Astrocyte of the spinal cord (primary cell): ENCODE measurements around the gene ETHE1.
A peak's percentile ranks its signal among the peaks of the same experiment; 100 is the strongest.

Experiments
- DNase-seq: peaks from one replicate; pipeline ENCODE4 v3.0.0; 2011; ENCODE audit warnings: low read depth, low spot score
- H3K4me3 ChIP-seq: 2 replicates; pipeline ENCODE4 v1.5.1; 2011; ENCODE audit warnings: low read depth, mild to moderate bottlenecking, low read length, moderate library complexity
- in situ Hi-C: cut with HindIII; loops from 2 replicates; pipeline ENCODE4 v1.10.0; 2017; ENCODE audit warnings: low sequenced_read_pairs
- TF ChIP-seq, protein P1 (sequence below): IDR thresholded peaks from 2 replicates; pipeline ENCODE4 v1.5.1; 2012; ENCODE audit warnings: low read depth, mild to moderate bottlenecking, low read length, inconsistent platforms

ETHE1 gene

DNA sequence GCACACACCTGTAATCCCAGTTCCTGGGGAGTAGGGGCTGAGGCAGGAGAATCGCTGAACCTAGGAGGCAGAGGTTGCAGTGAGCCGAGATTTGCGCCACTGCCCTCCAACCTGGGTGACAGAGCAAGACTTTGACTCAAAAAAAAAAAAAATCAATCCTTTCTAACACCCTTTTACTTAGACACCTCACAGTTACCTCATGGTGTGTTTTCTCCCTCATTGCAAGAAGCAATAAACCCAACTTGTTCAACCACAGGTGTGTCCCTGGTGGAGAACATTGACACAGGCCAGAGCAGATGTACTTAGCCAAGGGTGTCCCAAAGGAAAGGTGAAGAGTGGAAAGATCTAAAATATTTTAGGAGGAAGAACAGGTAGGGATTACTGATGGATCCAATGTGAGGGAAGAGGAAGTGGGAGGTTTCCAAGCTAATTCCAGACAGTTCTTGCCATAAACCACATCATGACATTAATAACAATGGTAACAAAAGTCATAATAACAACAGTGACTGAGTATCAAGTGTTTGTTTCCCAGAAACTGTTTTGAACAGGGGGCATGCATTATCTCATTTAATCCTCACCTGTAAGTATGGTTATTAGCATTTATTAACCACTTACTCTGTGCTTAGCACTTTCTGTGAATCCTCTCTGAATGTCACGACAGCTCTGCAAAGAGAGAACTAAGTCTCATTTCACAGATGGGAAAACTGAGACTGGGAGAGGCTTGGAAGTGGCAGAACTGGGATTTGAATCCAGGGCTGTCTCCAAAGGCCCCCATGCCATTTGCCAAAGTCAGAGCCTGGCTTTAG is 58.4 kb downstream of the ETHE1 start:
- TF ChIP-seq, protein P1, sequence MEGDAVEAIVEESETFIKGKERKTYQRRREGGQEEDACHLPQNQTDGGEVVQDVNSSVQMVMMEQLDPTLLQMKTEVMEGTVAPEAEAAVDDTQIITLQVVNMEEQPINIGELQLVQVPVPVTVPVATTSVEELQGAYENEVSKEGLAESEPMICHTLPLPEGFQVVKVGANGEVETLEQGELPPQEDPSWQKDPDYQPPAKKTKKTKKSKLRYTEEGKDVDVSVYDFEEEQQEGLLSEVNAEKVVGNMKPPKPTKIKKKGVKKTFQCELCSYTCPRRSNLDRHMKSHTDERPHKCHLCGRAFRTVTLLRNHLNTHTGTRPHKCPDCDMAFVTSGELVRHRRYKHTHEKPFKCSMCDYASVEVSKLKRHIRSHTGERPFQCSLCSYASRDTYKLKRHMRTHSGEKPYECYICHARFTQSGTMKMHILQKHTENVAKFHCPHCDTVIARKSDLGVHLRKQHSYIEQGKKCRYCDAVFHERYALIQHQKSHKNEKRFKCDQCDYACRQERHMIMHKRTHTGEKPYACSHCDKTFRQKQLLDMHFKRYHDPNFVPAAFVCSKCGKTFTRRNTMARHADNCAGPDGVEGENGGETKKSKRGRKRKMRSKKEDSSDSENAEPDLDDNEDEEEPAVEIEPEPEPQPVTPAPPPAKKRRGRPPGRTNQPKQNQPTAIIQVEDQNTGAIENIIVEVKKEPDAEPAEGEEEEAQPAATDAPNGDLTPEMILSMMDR = no peak
- no peak for DNase-seq
- H3K4me3 ChIP-seq = no peak overlapping the region
- in situ Hi-C loops = no loop called here

DNA sequence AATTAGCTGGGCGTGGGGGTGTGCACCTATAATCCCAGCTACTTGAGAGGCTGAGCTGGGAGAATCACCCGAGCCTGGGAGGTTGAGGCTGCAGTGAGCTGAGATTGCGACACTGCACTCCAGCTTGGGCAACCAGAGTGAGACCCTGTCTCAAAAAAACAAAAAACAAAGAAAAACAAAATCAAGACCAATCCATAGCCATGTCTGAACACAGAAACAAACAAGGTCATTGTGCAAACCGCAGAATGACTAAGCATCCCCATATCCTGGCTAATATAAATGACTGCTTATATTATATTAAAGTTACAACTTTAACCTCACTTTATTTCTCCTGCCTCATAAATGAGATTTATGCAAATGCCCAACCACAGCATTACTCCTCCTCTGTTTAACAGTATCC is 59.3 kb downstream of the ETHE1 start:
- TF ChIP-seq, protein P1 = no peak
- H3K4me3 ChIP-seq = no peak overlapping the region
- in situ Hi-C loops = no loop called here
- DNase-seq = peak; percentile 19

DNA sequence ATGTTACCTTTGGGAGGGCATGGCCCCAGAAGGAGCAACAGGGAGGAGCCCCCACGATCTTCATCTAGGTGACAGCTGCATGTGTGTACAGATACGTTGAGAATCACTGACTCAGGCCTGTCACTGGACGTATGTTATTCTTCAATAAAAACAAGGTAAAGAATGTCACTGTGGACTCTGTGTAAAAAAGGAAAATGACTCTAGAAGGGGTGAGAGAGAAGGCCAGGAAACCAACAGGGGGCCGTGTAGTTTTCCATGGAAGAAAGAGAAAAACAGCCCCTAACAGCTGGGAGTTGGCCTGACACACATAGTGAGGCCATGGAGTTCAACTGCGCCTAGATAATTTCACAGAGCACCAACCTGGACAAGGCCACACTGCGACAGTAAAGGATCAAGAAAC is 59.7 kb downstream of the ETHE1 start:
- TF ChIP-seq, protein P1 = no peak
- H3K4me3 ChIP-seq = no peak overlapping the region
- in situ Hi-C loops = no loop called here
- DNase-seq = no peak

DNA sequence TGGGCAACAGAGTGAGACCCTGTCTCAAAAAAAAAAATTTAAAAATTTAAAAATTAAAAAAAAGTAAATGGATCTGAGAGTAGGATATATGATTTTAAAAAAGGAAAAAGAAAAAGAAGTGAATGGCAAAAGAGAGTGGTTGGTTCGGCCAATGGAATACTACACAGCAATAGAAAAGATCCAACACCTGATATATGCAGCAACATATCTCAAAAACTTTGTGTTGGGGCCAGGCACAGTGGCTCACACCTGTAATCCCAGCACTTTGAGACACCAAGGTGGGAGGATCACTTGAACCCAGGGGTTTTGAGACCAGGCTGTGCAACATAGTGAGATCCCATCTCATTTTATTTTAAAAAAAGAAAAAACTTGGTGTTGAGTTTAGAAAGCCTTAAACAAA is 60.2 kb downstream of the ETHE1 start:
- no peak for DNase-seq
- no peak overlapping the region for H3K4me3 ChIP-seq
- TF ChIP-seq, protein P1 = no peak
- in situ Hi-C loops = no loop called here

DNA sequence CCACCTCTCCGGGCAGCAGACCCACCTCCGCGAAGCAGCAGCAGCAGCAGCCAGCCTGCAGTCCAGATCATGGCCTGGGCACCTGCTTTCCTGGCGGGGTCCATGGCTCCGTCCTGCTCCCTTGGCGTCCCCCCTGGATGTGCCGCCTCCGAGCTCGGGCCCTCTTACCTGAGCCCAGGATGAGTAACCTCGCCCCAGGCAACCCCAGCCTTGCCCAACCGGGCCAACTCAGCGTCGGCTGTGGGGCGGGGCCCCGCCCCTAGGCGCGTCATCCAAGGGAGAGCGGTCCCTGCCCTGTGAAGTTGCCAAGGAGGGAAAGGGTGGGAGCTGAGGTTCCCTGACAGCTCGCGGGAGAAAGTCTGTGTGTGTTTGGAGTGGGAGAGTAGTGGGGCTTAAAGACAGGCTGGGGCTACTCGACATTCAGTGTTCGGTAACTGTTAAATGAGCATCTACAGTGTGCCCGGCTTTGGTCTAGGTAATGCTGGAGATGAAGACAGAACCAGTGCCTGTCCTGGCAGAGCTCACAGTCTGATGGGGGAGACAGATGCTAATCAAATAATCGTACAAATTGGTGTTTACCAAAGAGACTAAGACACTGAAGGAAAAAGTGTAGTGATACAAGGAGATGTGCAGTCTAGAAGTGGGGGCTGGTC is 61.4 kb downstream of the ETHE1 start, which contains the start of gene LYPD3:
LYPD3 (minus strand) TSS at position 141 of the 653 bp plus-strand sequence; CDS start at position 104, 37 bp downstream.
- TF ChIP-seq, protein P1 = no peak
- DNase-seq = no peak
- peak within 1 kb of the TSS; percentile 71 for H3K4me3 ChIP-seq
- in situ Hi-C loops = no loop called here

DNA sequence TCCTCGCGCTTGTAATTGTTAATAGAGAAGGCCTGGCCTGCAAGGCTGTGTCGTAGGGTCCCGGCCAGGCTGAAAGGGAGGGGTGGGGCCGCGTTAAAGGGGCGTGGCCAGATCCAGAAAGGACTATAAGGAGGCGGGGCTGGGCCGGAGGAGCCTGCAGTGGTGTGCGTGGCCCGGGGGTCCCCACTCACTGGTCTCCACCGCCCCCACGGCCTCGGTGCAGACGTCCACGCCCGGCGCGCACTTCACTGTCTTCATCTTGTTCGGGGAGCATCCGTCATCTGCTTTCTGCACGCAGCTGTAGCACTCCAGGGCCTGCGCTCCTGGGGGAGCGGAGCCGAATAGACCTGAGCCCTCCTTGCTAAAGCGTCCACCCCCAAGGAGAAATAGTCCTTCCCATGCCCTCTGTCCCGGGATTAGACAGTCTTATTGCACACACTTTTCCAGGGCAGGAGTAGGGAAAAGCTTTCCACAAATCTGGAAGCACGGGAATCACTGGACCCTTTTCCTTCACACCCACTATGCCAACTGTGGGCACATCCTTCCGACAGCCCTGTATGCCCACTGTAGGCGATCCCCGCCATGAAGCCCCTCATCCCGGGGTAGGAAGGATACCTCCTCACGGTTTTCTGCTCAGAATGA is 62.7 kb downstream of the ETHE1 start:
- TF ChIP-seq, protein P1 = no peak
- in situ Hi-C loops = no loop called here
- peak overlapping the region; percentile 71 for H3K4me3 ChIP-seq
- no peak for DNase-seq
